ENCODE data around the gene OSBPL6.

OSBPL6 gene

DNA sequence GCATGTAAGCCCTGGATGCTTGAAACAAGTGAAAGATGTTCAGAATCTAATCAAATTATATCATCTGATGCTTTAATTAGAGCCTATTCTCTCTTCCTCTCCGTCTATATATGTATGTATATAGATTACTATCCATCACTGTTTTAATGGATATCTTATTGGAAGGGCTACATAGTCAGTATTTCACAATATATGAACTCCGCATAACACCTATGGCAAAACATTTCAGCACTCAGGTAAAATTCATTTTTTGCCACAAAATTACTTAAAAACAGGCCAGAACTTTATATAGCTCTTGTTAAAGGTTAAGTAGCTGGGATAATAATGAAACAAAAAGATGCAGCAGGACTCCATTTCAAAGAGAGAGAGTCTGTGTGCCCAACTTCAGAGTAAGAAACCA lies 258.0 kb downstream of the OSBPL6 start:
- TF ChIP-seq, protein P1, sequence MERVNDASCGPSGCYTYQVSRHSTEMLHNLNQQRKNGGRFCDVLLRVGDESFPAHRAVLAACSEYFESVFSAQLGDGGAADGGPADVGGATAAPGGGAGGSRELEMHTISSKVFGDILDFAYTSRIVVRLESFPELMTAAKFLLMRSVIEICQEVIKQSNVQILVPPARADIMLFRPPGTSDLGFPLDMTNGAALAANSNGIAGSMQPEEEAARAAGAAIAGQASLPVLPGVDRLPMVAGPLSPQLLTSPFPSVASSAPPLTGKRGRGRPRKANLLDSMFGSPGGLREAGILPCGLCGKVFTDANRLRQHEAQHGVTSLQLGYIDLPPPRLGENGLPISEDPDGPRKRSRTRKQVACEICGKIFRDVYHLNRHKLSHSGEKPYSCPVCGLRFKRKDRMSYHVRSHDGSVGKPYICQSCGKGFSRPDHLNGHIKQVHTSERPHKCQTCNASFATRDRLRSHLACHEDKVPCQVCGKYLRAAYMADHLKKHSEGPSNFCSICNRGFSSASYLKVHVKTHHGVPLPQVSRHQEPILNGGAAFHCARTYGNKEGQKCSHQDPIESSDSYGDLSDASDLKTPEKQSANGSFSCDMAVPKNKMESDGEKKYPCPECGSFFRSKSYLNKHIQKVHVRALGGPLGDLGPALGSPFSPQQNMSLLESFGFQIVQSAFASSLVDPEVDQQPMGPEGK (CRISPR knock-in tag; IDR thresholded peaks at IDR 0.05; ENCODE audit: borderline replicate concordance) = no peak
- no peak for ATAC-seq
